Suppressor macrophage (primary cell): ENCODE data around the gene IQGAP2.

Experiments used
- DNase-seq, 4 experiments: peaks; one replicate each; pipeline ENCODE4 v3.0.0-alpha.2; 2020 to 2022

Gene IQGAP2

DNA sequence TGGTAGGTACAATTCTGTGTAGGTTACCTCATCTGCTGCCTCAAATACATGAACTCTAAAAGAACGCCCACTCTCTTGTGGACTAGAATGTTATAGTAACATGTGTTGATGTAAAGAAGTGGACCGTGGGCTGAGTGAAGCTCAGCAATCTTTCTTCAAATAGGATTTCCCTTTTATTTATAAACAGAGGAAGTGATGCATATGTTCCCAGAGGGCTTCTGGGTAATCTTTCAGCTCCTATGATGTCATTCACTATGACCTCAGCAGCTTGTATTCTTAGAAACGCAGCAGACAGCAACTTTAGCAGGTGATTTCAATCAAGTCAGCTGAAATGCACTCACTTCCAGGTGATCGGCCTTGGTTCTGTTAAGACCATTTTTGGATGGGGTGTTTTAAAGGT lies 205.7 kb downstream of the IQGAP2 start:
- DNase-seq, result peak; percentile 68 to 94 (median 81)

DNA sequence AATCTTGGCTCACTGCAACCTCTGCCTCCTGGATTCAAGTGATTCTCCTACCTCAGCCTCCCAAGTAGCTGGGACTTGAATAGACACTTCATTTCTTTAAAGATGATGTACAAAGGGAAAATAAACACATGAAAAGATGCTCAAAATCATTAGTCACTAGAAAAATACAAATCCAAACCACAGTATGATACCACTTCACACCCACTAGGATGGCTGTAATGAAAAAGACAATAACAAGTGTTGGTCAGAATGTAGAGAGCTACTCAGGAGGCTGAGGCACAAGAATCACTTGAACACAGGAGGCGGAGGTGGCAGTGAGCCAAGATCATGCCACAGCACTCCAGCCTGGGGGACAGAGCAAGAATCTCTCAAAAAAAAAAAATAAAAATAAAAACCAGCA lies 207.1 kb downstream of the IQGAP2 start:
- no peak for DNase-seq

DNA sequence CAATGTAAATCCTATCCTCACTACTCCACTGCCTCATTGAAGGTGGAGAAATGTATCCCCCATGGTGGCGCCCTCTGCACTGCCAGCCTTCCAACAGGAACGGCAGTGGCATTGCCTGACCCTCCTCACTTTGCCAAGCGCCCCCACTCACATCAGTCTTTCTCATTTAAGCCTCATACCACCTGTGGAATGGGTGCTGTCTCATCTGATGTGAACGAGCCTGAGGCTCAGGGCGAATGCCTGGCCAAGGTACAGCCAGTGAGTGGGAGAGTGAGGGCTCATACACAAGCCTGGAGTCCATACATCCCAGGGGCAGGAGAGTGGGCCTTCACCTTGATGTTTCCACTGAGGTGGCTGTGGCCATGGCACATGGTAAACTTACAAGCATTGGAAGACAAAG lies 209.9 kb downstream of the IQGAP2 start:
- no peak for DNase-seq

DNA sequence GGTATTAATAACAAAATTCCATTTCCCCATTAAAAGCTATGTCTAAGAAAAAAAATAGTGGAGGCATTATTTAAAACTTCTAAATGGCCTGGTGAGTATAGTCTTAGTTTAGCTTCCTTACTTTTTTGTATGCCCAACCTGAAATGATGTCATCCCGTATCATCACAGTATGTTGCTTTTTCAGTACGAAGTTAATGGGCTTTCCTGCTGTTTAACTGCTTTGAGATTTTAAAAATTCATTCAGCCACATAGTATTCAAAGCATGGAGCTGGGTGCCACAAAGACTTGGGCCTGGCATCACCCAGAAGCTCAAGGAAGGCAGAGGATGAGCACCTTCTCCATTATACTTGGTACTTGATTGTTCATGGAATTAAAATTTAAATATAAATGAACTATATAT lies 212.7 kb downstream of the IQGAP2 start:
- no peak for DNase-seq

DNA sequence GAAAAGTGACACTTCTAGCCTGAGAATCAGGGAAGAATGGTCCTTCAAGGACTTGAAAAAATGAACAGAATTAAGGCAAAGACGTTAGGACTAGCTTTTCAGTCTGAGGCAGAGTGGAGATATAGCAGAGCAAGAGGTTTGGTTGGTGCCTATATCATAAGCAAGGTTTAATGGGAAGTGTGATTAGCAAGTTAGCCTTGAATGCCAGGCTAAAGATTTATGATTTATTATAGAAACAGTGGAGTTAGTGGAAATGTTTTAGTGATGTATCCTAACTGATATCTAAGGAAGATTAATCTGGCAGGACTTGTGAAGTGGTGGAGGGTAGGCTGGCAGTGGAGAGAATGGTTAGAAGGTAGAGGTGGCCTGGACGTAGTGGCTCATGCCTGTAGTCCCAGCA lies 213.1 kb downstream of the IQGAP2 start:
- no peak for DNase-seq

DNA sequence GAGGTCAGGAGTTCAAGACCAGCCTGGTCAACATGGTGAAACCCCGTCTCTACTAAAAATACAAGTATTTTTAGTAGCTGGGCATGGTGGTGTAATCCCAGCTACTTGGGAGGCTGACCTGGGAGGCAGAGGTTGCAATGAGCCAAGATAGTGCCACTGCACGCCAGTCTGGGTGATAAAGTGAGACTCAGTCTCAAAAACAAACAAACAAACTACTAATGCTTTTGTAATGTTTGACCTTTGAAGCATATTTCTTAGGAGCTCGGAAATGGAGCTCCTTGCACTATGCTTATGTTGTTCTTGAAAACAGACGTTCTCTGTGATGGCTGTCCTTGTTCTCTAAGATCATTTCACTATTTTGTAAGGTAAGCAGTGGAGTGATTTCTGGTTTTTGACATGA lies 214.1 kb downstream of the IQGAP2 start:
- DNase-seq, result no peak

DNA sequence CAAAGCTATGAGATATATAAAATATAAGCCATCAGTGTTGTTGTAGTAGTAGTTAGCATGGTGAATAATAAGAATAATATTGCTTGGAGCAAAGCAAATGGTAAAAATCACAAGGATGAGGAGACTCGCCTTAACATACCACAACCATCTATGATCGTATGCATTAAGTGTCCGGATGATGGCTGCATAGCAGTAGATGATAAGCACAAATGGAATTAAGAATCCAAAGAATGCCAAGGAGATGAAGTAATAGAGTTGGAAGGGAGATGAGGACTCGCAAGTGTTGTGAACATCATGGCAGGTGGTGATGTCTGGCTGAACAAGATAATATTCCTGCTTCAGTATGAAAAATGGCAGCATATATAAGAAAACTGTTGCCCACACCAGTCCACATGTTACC lies 214.6 kb downstream of the IQGAP2 start:
- no peak for DNase-seq

DNA sequence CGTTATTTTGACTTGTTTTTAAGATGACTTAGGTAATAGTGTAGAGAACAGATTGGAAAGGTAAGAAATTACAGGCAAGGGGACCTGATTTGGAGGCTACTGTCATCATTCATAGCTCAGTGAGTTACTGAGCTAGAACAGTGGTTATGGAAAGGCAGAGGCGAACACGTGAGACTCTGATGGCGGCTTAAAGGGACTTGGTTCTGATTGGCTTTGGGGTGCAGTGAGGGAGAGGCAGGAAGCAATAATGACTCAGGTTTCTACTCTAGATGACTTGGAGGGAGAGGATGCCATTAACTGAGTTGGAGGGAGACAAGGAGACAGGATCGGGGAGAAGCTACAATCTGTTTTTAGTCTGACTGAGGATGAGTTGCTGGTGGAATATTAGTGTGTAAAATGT lies 217.1 kb downstream of the IQGAP2 start:
- DNase-seq, result no peak

DNA sequence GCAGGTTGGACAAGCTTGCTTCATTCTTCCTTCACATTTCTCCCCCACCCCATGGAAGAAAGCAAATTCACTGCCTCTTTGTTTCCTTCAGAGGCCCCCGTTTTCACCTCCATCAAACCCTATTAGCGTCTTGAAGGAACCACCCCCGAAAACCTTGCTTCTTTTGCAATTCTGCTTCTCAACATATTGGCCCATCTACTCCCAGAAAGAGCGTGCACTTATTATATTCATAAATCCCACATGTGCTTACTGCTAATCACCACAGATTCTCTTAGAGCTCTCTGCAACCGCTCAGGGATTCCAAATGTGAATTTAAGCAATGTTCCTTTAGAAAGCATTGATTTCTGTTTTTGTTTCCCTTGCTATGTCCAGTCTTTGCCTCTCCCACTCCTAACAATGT lies 219.0 kb downstream of the IQGAP2 start:
- DNase-seq, result no peak

DNA sequence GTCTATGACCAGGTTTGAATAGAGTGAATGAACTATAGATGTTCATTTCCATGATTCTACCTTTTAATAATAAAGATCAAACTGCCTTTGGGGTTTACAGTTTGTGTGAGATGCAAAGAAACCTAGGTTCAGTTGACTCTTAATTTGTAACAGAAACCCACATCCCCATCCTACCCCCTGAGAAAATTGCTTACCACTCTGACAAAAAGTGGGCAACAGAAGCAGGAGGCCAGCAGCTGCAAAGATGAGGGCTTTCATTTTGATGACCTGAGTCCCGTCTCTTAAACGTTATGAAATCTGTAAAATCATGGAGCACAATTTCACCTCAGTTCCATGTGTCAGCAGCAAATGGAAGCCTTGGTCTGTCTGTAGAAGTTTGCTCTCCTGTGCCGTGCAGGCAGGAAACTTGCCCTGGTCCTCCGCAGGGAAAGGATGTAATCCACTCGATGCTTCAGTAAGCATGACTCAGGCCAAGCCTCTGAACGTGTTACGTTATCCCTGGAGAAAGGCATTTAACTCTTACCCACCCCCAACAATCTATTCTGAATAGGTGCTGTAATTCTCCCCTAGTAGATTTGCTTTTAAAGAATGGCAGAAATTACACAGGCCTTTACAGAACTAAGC lies 220.0 kb downstream of the IQGAP2 start, which contains the start of gene F2RL2:
Gene F2RL2, minus strand, starts transcription at position 431 of the 624 bp plus-strand sequence. Its CDS starts 173 bp downstream, at position 258.
- no peak for DNase-seq

DNA sequence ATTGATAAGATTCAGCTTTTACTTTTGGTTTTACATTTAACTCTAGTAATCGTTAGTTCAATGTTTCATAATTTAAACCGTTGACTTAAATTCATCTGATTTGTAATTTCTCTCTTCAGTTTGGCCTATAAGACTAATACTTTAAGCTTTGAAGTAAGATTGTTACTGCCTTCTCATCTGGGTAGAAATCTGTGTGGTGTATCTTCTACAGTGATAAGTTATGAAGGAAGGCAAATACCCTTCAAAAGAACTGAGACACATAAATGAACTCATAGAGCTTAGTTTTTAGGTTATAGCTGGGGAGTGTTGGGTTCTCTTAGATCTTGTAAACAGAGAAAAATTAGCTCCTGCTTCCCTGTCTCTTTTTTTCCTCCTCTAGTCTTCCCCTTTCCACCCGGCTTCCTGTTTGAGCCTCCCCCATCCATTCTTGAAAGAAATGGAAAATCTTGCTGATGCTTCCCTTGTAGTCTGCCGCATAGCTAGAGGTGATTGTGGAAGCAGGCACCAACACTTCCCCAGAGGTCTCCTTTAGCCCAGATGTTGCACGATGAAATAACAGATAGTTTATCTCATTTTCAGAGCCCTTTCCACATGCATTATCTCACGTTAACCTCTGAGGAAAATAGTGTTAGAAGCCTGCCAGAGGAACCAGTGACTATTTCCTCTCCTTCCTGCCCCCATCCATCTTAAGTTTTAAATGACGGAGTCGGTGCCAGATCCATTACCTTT lies 222.2 kb downstream of the IQGAP2 start:
- peak; percentile 17 to 52 (median 21) for DNase-seq

DNA sequence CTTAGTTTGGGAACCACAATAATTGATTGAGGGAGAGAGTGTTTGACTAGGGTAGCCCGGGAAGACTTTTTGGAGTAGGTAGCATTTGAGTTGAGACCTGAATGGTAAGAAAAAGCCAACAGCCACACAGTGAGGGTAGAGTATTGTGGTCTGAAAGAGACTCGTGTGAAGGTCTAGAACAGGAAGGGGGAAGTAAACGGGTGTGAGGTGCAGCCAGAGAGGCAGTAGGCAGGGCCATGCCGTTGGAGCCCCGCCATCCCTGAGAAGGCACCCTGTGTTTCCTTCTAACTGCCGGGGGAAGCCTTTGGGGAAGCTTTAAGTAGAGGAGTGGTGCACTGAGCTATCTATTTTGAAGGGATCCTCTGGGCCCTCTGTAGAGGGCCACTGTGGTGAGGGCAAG lies 223.7 kb downstream of the IQGAP2 start:
- DNase-seq, result peak; percentile 2 to 28 (median 10)

DNA sequence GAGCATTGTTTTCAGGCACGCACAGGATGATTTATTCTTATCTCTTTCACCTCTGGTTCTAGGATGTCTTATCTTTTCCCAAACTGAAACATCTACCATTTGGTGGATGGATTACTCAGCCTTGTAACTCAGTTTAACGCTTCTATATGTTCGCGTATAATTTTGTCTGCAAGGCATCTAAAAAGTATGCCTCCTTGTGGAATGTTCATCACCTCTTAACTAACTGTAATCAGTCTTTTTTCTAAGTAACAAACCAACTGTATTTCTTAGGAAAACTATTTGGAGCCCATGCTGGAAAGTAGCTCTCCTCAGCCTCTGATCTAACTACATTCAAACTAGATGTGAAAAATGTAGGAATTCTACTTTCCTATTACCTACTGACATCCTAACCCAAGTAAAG lies 231.6 kb downstream of the IQGAP2 start:
- DNase-seq, result no peak

DNA sequence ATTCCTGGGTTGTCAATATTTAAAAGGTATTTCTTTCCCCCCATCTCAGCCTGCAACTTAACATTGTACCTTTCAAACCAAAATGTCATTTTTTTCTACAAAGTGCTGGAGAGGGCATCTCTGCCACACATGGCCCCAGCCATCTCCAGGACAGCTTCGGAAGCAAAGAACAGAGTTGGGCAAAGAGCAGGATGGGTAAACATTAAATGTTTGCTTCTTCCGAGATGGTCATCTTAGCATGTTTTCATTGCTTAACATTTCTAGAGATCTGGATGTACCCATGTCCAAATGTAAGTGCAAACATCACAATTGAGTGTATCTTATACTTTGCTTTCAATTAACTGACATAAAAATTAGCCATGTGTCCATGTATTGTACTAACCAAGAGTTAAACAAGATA lies 234.4 kb downstream of the IQGAP2 start:
- no peak for DNase-seq

DNA sequence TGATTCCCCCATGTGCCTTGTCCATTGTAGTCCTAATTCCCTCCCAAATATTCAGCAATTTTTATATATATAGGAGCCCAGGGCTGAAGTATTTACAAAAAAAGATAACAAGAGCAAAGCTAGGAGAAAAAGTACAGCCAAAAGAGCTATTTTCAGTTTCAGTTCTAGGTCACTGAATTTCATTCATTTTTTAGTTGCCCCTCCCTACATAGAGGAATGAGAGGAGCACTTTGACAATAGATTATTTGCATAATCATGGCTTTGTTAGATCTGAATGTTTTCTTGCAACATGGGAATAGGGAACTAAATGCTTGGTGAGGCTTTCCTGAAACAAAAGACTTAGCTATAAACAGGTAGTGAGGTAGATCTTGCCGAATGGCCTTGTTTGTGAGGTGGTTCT lies 235.4 kb downstream of the IQGAP2 start:
- peak in 2 of 4 experiments; percentile 22 to 23 for DNase-seq

DNA sequence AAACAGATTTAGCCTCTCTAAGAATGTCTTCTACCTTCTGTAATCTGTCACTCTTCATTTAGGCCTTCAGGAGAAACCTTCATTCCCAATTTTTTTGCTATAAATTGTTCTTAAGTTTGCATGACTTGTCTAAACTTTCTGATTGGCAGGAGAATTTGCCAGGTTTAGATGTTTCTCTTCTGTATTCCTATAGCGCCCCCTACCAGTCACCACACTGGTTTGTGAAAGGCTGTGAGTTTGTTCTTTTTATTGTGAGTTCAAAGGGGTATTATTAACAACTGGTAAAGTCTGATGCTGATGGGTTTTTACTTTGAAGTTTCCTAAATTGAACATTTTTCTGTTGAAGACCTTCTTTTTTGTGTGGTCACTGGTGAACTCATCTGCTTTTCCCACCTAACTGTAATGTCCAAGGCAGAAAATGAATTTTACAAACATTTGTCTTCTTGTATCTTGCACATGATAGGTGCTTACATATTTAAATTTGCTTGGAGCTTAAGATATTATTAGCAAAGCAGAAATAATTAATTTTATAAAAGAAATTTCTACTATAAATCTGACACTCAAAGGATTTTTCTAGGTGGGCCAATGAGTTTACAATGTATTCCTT lies 238.5 kb downstream of the IQGAP2 start:
- DNase-seq, result peak; percentile 65 to 81 (median 76)

DNA sequence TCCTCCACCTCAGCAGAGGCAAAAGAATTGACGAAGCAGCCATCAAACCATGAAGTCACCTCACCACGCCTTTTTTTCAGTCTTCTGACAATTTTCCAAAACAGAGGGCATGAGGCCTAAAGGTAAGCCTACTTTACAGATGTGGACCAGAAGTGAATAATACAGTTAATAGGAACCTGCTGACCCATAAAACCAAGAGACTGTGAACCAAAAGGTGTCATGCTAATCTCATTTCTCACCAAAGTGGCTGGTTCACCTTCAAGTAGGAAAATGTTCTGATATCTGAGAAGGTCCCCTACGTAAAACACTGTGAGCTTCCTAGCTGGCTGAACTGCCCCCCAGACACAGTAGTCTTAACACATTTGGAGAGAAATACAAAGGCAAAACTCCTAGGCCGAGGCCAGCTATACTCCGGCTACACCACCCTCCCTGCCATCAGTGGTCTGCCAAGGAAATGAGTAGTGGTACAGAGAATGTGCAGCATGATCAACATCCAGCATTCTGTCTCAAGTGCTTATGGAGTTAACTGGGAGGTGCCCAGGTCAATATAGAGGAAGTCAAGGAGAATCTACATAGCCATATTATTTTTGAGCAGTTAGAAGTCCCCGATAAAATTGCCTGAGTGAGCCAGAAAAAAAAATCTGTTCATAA lies 239.4 kb downstream of the IQGAP2 start:
- DNase-seq, result no peak

DNA sequence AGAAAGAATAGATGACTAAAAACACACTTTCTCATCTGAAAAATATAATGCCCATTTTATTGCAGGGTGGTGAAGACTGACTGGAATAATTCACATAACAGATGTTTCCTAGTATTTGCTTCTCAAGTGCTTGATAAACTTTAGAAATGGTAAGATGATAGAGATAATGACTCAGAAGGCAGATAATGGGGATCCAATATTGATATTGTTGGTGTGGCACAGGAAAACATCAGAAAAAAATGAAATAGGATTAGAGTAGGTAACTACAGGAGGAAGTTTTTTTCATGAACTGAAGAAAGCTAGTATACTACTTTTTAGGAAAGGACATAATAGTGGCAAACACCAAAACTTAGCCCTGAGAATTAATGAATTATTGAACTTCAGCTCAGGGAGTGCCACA lies 240.3 kb downstream of the IQGAP2 start:
- DNase-seq, result no peak

DNA sequence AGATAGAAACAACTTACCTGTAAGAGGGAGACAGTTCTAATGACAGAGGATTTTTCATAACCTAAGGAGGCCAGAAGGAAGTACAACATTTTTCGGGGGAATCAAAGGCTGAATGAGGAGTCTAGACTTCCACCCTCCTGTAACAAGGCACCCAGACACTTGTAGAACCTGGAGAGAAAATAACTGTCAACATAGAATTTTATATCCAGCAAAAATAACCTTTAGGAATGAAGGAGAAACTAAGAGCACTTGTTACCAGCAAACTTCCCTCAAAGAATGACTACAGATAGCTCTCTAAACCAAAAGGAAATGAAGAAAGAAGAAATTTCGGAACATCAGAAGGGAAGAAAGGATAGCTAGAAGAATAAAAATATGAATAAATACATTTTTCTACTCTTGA lies 246.1 kb downstream of the IQGAP2 start:
- no peak for DNase-seq

DNA sequence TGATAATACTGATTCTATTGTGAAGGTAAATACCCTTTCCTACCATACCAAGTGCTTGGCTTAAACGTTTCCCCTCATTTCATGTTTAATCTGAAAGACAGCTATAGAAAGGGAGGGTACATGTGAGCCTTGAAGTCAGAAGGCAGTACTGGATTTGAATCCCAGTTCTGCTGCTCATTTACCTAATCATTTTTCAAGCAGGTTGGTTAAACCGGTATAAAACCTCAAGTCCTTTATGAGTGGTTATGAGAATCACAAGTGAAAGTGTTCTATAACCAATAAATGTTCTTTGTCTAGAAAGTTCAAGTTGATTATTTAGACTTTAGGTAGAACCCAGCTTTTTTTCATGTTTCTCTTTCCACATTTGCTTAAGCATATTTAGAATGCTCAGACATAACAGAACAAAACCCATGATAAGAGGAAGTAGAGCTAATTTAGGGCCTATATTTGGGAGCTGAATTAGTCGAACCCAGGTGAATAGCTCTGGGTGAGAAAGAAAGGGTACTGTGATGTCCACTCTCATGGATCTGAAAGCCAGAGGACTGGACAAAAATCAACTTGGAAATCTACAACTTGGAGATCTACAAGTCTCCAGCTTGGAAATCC lies 249.8 kb downstream of the IQGAP2 start:
- DNase-seq, result no peak

DNA sequence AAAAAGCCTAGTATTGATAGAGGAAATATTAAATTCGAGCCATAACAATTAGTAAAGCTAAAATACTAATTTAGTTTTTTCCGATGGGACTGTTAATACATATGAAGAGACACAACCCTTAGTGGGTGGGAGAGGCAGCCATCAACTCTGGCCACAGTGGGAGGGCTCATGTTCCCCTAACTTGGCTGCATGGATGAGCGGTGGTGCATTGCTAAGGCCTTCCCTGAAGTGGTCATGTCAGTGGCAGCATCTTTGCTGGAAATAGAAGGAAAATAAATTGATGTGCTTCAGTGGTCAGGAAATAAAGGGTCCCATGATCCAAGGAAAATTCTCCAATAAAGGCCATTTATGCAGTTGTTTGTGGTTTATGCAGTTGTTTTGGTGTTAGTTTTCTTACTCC lies 254.0 kb downstream of the IQGAP2 start:
- DNase-seq, result no peak

DNA sequence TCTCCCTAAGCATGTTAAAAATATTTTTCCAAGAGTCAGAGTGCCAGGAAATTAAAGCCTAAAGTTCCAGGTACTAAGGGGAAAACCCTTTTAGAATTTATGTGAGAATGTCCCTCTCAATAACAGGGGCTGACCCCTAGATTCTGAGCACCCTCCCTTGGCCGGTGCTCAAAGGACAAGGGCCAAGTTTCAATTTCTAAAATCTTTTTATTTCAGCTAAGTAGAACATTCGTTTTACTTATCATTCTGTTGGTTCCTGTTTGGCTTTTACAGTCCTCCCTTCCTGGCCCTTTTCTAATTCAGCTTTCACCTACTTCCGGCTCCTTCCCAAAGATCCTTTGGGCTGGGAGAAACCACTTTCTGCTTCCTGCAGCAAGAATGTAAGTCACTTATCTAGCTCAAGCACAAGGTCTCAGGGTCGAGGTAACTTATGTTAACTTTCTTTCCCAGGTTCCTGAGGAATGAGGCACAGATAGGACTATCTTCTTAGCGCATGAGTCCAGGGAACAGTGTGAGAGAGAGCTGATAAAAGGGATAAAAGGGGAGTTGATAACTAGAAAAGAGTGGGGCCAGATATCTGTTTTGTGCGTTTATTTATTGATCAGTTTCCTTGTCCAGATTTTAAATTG lies 254.7 kb downstream of the IQGAP2 start:
- no peak for DNase-seq

DNA sequence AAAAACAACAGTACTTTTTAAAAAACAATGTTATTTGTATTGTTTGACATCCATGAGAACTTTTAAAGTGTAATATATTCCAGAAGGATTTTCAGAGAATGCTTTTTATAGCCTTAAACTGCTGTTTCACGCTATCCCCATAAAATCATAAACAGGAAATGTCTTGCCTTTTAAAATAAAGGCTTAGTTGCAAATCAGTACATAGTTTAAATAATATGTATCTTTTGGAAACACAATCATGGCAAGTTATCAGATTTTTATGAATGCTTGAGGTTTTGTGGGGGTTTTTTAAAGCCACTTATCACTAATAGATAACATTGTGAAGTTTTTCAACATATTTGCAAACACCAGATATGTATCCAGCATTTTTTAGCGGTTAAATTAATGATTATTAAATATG lies 257.3 kb downstream of the IQGAP2 start:
- DNase-seq, result no peak
